ENCODE measurements around the gene SUPT5H. TPM values are rescaled to one million over a fixed set of nuclear protein-coding genes. Genes with fewer than 3 reads are reported as not detected.

Gene SUPT5H
- total and polyA plus RNA-seq, 2 of the 13 experiments (the other 11 are each of a cell fraction or from before 2014, with no cell fraction given), result 48.2 to 51.7 TPM

DNA sequence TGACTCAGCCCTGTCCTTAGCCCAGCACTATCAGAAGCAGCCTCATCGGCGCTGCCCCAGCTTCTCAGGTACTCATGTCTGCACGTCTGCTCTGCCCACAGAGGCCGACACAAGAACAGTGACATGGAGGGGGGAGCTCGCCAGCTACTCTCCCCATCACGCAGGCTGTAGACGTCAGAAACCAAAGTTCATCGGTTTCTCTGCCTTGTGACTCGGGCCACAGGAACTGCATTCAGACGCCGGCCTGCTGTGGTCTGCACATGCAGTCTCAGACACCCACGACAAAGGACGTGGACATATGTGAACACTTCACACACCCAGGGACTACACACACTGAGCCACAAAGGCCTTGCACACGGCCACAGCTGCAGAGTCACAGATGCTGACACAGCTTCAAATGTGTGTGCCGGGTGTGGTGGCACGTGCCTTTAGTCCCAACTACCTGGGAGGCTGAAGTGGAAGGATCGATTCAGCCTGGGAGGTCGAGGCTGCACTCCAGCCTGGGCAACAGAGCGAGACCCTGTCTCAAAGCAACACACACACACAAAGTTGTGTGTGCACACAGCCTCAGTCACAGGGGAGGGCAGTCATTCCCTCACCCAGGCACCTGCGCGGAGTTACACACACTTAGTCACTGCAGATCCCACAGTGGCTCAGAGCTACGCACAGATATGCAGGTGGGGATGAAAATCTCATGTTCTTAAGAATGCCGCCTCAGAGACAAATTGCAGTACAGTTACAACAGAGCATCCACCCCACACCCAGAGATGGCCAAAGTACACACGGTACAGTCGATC, 43.6 kb upstream of the SUPT5H start (continued):
- TF ChIP-seq, protein P1, sequence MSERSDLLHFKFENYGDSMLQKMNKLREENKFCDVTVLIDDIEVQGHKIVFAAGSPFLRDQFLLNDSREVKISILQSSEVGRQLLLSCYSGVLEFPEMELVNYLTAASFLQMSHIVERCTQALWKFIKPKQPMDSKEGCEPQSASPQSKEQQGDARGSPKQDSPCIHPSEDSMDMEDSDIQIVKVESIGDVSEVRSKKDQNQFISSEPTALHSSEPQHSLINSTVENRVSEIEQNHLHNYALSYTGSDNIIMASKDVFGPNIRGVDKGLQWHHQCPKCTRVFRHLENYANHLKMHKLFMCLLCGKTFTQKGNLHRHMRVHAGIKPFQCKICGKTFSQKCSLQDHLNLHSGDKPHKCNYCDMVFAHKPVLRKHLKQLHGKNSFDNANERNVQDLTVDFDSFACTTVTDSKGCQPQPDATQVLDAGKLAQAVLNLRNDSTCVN (CRISPR knock-in tag; IDR thresholded peaks at IDR 0.05; ENCODE audit: borderline replicate concordance), result peak; percentile 41; the same call in 1 of the 2 replicates
- TF ChIP-seq HNF4G (IDR thresholded peaks at IDR 0.05; ENCODE audit: borderline replicate concordance, low read depth, low read length) (peak; percentile 72), HNF4G (CRISPR knock-in tag; IDR thresholded peaks at IDR 0.05; ENCODE audit: borderline replicate concordance, low read depth) (peak; percentile 89; the same call in 1 of the 2 replicates), ZNF24 (IDR thresholded peaks at IDR 0.05) (no peak), HDAC2 (CRISPR knock-in tag; IDR thresholded peaks at IDR 0.05) (peak; percentile 97), GFI1 (CRISPR knock-in tag; IDR thresholded peaks at IDR 0.05; ENCODE audit: borderline replicate concordance) (peak; percentile 54; the same call in 1 of the 2 replicates), ATF7-NPFF (CRISPR knock-in tag; IDR thresholded peaks at IDR 0.05; ENCODE audit: low read depth) (peak; percentile 61; the same call in 1 of the 2 replicates), ZNF331 (CRISPR knock-in tag; IDR thresholded peaks at IDR 0.05) (peak; percentile 80; the same call in 1 of the 2 replicates), SRSF9 (IDR thresholded peaks at IDR 0.05; ENCODE audit: borderline replicate concordance, insufficient read depth, low read depth, low read length, poor library complexity, severe bottlenecking) (no peak), ZBTB7A (CRISPR knock-in tag; IDR thresholded peaks at IDR 0.05) (0 out of 2 replicates have a peak, but pooled peaks have one; percentile 48), FOXA3 (CRISPR knock-in tag; IDR thresholded peaks at IDR 0.05) (peak; percentile 59), CHCHD3 (CRISPR knock-in tag; IDR thresholded peaks at IDR 0.05) (no peak), ZNF138 (CRISPR knock-in tag; IDR thresholded peaks at IDR 0.05; ENCODE audit: low read depth) (peak; percentile 38; the same call in 1 of the 2 replicates), ZNF776 (CRISPR knock-in tag; IDR thresholded peaks at IDR 0.05) (no peak), LCORL (IDR thresholded peaks at IDR 0.05) (no peak), LCORL (CRISPR knock-in tag; IDR thresholded peaks at IDR 0.05) (peak; percentile 78; the same call in 1 of the 2 replicates), PHF21A (CRISPR knock-in tag; IDR thresholded peaks at IDR 0.05) (peak; percentile 92), SSRP1 (CRISPR knock-in tag; IDR thresholded peaks at IDR 0.05) (0 out of 2 replicates have a peak, but pooled peaks have one; percentile 62), REPIN1 (CRISPR knock-in tag; IDR thresholded peaks at IDR 0.05; ENCODE audit: borderline replicate concordance, low read depth) (peak; percentile 83), TEAD2 (CRISPR knock-in tag; IDR thresholded peaks at IDR 0.05) (no peak)
- TF ChIP-seq, protein P2, sequence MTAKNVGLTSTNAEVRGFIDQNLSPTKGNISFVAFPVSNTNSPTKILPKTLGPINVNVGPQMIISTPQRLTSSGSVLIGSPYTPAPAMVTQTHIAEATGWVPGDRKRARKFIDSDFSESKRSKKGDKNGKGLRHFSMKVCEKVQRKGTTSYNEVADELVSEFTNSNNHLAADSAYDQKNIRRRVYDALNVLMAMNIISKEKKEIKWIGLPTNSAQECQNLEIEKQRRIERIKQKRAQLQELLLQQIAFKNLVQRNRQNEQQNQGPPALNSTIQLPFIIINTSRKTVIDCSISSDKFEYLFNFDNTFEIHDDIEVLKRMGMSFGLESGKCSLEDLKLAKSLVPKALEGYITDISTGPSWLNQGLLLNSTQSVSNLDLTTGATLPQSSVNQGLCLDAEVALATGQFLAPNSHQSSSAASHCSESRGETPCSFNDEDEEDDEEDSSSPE (CRISPR knock-in tag; IDR thresholded peaks at IDR 0.05), result peak; percentile 47; the same call in 1 of the 2 replicates
- TF ChIP-seq, protein P3, sequence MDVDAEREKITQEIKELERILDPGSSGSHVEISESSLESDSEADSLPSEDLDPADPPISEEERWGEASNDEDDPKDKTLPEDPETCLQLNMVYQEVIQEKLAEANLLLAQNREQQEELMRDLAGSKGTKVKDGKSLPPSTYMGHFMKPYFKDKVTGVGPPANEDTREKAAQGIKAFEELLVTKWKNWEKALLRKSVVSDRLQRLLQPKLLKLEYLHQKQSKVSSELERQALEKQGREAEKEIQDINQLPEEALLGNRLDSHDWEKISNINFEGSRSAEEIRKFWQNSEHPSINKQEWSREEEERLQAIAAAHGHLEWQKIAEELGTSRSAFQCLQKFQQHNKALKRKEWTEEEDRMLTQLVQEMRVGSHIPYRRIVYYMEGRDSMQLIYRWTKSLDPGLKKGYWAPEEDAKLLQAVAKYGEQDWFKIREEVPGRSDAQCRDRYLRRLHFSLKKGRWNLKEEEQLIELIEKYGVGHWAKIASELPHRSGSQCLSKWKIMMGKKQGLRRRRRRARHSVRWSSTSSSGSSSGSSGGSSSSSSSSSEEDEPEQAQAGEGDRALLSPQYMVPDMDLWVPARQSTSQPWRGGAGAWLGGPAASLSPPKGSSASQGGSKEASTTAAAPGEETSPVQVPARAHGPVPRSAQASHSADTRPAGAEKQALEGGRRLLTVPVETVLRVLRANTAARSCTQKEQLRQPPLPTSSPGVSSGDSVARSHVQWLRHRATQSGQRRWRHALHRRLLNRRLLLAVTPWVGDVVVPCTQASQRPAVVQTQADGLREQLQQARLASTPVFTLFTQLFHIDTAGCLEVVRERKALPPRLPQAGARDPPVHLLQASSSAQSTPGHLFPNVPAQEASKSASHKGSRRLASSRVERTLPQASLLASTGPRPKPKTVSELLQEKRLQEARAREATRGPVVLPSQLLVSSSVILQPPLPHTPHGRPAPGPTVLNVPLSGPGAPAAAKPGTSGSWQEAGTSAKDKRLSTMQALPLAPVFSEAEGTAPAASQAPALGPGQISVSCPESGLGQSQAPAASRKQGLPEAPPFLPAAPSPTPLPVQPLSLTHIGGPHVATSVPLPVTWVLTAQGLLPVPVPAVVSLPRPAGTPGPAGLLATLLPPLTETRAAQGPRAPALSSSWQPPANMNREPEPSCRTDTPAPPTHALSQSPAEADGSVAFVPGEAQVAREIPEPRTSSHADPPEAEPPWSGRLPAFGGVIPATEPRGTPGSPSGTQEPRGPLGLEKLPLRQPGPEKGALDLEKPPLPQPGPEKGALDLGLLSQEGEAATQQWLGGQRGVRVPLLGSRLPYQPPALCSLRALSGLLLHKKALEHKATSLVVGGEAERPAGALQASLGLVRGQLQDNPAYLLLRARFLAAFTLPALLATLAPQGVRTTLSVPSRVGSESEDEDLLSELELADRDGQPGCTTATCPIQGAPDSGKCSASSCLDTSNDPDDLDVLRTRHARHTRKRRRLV (CRISPR knock-in tag; IDR thresholded peaks at IDR 0.05), result peak; percentile 79; the same call in 1 of the 2 replicates
